B cell (primary cell): Measurements from ENCODE around the gene TMEM233. TPM values are rescaled to one million over a fixed set of nuclear protein-coding genes. Genes with fewer than 3 reads are reported as not detected.

Experiments
- ATAC-seq: fragments of 200-7000 bp; cut with Tn5 transposase; one replicate; pipeline ENCODE4 v1.10.0; 2021; ENCODE audit warnings: low read depth, mild to moderate bottlenecking, moderate number of reproducible peaks, moderate library complexity
- CTCF ChIA-PET: fragments of 350-600 bp; sonication (Branson Sonifier 250); formaldehyde crosslinking; loops from one replicate; lab custom pipeline; 2021; ENCODE audit warnings: antibody characterized with exemption, inconsistent platforms; lab: Charles Lee
- POLR2A ChIA-PET: fragments of 350-600 bp; sonication (Branson Sonifier 250); formaldehyde crosslinking; loops from one replicate; lab custom pipeline; 2021; ENCODE audit warnings: antibody characterized with exemption; lab: Charles Lee
- DNase-seq: peaks from one replicate; pipeline ENCODE4 v3.0.0; 2013
- H2AFZ ChIP-seq: 2 replicates; pipeline ENCODE4 v1.6.1; 2012; ENCODE audit warnings: mild to moderate bottlenecking, low read depth, low read length; ENCODE audit not compliant: insufficient read depth, poor library complexity, severe bottlenecking
- H3K27ac ChIP-seq, 2 donors: 1 replicate in 1 of 2; 2 replicates in 1 of 2; pipeline ENCODE4 v1.5.1; 2012 to 2013; ENCODE audit warnings: low read length in 2 of 2, mild to moderate bottlenecking in 2 of 2, moderate library complexity in 1 of 2
- H3K27me3 ChIP-seq, 4 experiments: fragments of 200-600 bp in 1 of 4; sonication (generic) in 1 of 4; replicated peaks in 1 of 4; 1 replicate in 2 of 4; 2 replicates in 2 of 4; pipeline versions ENCODE4 v1.6.1 to v1.7.0; 2013 to 2016; ENCODE audit warnings: low read length in 3 of 4, mild to moderate bottlenecking in 2 of 4, mixed read lengths in 1 of 4, moderate library complexity in 1 of 4; ENCODE audit not compliant: insufficient read depth in 4 of 4, control insufficient read depth in 3 of 4; ENCODE audit errors: control extremely low read depth in 1 of 4
- H3K36me3 ChIP-seq, 2 experiments: replicated peaks in 1 of 2; 1 replicate in 1 of 2; 2 replicates in 1 of 2; pipeline versions ENCODE4 v1.6.1 to v1.7.1; 2013; ENCODE audit warnings: low read length in 1 of 2; ENCODE audit not compliant: insufficient read depth in 2 of 2, control insufficient read depth in 1 of 2; ENCODE audit errors: control extremely low read depth in 1 of 2, extremely low read depth in 1 of 2
- H3K4me1 ChIP-seq, 2 donors: fragments of 200-600 bp in 1 of 2; sonication (generic) in 1 of 2; 1 replicate in 1 of 2; 2 replicates in 1 of 2; pipeline versions ENCODE4 v1.5.1 to v1.6.1; 2013 to 2017; ENCODE audit warnings: low read length in 2 of 2; ENCODE audit not compliant: control insufficient read depth in 2 of 2, insufficient read depth in 2 of 2
- H3K4me2 ChIP-seq: replicated peaks from 2 replicates; pipeline ENCODE3; 2012; ENCODE audit warnings: mild to moderate bottlenecking, low read depth, low read length; ENCODE audit not compliant: poor library complexity, severe bottlenecking
- H3K4me3 ChIP-seq, 5 experiments: fragments of 200-600 bp in 1 of 5; sonication (generic) in 1 of 5; 1 replicate in 3 of 5; 2 replicates in 2 of 5; pipeline versions ENCODE4 v1.5.1 to v1.7.0; 2011 to 2016; ENCODE audit warnings: low read length in 4 of 5, mild to moderate bottlenecking in 4 of 5, low read depth in 2 of 5, control low read depth in 1 of 5, moderate library complexity in 1 of 5; ENCODE audit not compliant: insufficient read depth in 1 of 5; ENCODE audit errors: control extremely low read depth in 1 of 5, extremely low read depth in 1 of 5
- H3K79me2 ChIP-seq: fragments of 200-600 bp; sonication (generic); one replicate; pipeline ENCODE4 v1.6.0; 2016; ENCODE audit warnings: low read length; ENCODE audit not compliant: control insufficient read depth, insufficient read depth
- H3K9ac ChIP-seq: fragments of 200-600 bp; sonication (generic); 2 replicates; pipeline ENCODE4 v1.6.1; 2017; ENCODE audit warnings: mild to moderate bottlenecking, low read length, moderate library complexity
- H3K9me3 ChIP-seq, 3 donors: one replicate each; pipeline versions ENCODE4 v1.6.1 to v1.7.1; 2013; ENCODE audit warnings: low read length in 2 of 3; ENCODE audit not compliant: control insufficient read depth in 2 of 3, insufficient read depth in 1 of 3; ENCODE audit errors: control extremely low read depth in 1 of 3
- H4K20me1 ChIP-seq: 2 replicates; pipeline ENCODE4 v1.6.0; 2012; ENCODE audit warnings: mild to moderate bottlenecking, low read length; ENCODE audit not compliant: insufficient read depth, control insufficient read depth, poor library complexity, severe bottlenecking
- H3K27ac Mint-ChIP-seq: one replicate; pipeline ENCODE4 v1.8.0; 2021; ENCODE audit warnings: mixed read lengths
- H3K27me3 Mint-ChIP-seq: one replicate; pipeline ENCODE4 v1.8.0; 2021; ENCODE audit warnings: mixed read lengths
- H3K4me1 Mint-ChIP-seq: one replicate; pipeline ENCODE4 v1.8.0; 2021; ENCODE audit warnings: mixed read lengths
- H3K4me3 Mint-ChIP-seq: one replicate; pipeline ENCODE4 v1.8.0; 2021; ENCODE audit warnings: mixed read lengths
- H3K9me3 Mint-ChIP-seq: one replicate; pipeline ENCODE4 v1.8.0; 2022; ENCODE audit warnings: mixed read lengths; ENCODE audit not compliant: insufficient read depth
- CTCF ChIP-seq: fragments of 200-600 bp; IDR thresholded peaks from one replicate; pipeline ENCODE4 v1.8.0; 2022; ENCODE audit warnings: antibody characterized with exemption, mild to moderate bottlenecking
- EZH2 ChIP-seq: IDR thresholded peaks from 2 replicates; pipeline ENCODE4 v1.6.1; 2012; ENCODE audit warnings: borderline replicate concordance, low read depth, mild to moderate bottlenecking, moderate library complexity, low read length; ENCODE audit not compliant: insufficient read depth, poor library complexity, severe bottlenecking
- WGBS: methylation state at CpG from one replicate; pipeline ENCODE4 v1.1.5; 2013; ENCODE audit warnings: missing lambda C conversion rate; ENCODE audit not compliant: insufficient coverage; 5-methylcytosine and 5-hydroxymethylcytosine counted together
- intact Hi-C: fragments of 100-400 bp; cut with micrococcal nuclease; formaldehyde crosslinking; loops from one replicate; pipeline ENCODE4 v1.10.0; 2022
- polyA plus RNA-seq: library from polyadenylated mRNA; depleted of rRNA; stranded (reverse); fragments of >200 nt; gene quantifications from 2 replicates; pipeline ENCODE4 v1.2.3, GENCODE V29; 2012
- total RNA-seq, 2 donors: library from RNA; stranded (reverse); fragments of 120-200 nt in 1 of 2; gene quantifications; 1 replicate in 1 of 2; 2 replicates in 1 of 2; pipeline versions ENCODE4 v1.2.3 to v1.2.4, GENCODE V29; 2013 to 2022

Gene TMEM233
- total and polyA plus RNA-seq, 2 donors (not counting 1 experiment from before 2014, with no cell fraction given): not detected

DNA sequence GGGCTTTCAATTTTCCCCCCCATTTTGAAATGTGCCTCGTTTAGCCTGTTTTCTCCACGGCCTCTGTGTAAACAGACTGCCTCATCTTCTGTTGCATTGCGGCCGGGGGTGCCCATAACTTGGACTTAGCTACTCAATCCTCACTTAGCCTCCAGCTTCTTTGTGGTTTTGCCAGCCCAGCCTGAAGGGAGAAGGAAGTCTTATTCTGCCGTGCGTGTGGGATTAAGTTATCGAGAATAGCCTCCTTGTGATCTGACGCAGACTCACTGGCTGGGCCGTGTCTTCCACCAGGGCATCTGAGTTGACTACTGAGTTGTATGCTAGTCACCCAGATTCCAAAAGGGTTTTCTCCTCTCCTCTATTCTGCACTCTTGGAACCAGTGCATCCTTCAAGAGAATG is 82.4 kb downstream of the TMEM233 start:
- Histone ChIP-seq H3K79me2 (no peaks in the 10 kb centered on the region), H3K4me2 (no peak overlapping the region), H3K27me3 (no peaks in the 10 kb centered on the region), H3K4me1 (no peaks in the 10 kb centered on the region), H3K9me3 (no peaks in the 10 kb centered on the region), H3K36me3 (peaks cover 14 to 98% of the 10 kb centered on the region in 2 experiments), H3K9ac (no peak overlapping the region), H3K27ac (no peak overlapping the region), H3K4me3 (no peak overlapping the region), H2AFZ (no peak overlapping the region), H4K20me1 (no peaks in the 10 kb centered on the region)
- no peak overlapping the region for H3K4me3 Mint-ChIP-seq
- no peaks in the 10 kb centered on the region for H3K9me3 Mint-ChIP-seq
- TF ChIP-seq EZH2 (no peak), CTCF (no peak)
- CTCF ChIA-PET: interaction anchor here (0.8 to 1.4 kb wide), 3 partner anchors 9 to 18 kb away, joined by 3 to 4 read pairs (median 3); partner anchors contain the start of gene PRKAB1
- ATAC-seq: no peak
- no peaks in the 10 kb centered on the region for H3K27me3 Mint-ChIP-seq
- no peak for DNase-seq
- POLR2A ChIA-PET: no interaction called here
- intact Hi-C loops: no loop called here
- H3K4me1 Mint-ChIP-seq: peaks cover 25% of the 10 kb centered on the region
- 96% methylated on average over 4 of the region's 9 CpGs for WGBS
- no peak overlapping the region for H3K27ac Mint-ChIP-seq

- Histone ChIP-seq H3K79me2 (no peaks in the 10 kb centered on the region), H3K36me3 (peaks cover 11 to 98% of the 10 kb centered on the region in 2 experiments), H3K4me1 (peaks cover 2 to 5% of the 10 kb centered on the region in 2 donors), H3K4me2 (no peak overlapping the region), H2AFZ (no peak overlapping the region), H3K9ac (no peak overlapping the region), H3K4me3 (no peak overlapping the region), H3K27ac (no peak overlapping the region), H4K20me1 (no peaks in the 10 kb centered on the region), H3K9me3 (no peaks in the 10 kb centered on the region), H3K27me3 (no peaks in the 10 kb centered on the region)
- Mint-ChIP-seq H3K27ac (no peak overlapping the region), H3K4me1 (peaks cover 25% of the 10 kb centered on the region), H3K9me3 (no peaks in the 10 kb centered on the region), H3K27me3 (no peaks in the 10 kb centered on the region), H3K4me3 (no peak overlapping the region)
- ChIA-PET CTCF (interaction anchor here (1.0 to 1.4 kb wide), 2 partner anchors 9 to 12 kb away, joined by 3 to 4 read pairs; partner anchors contain the start of gene PRKAB1), POLR2A (interaction anchor here (1.3 kb wide), 1 partner anchor 8 kb away, joined by 4 read pairs; the partner anchor contains the start of gene PRKAB1)
- ATAC-seq (no peak), DNase-seq (no peak)
- TF ChIP-seq EZH2: no peak
- no peak for TF ChIP-seq CTCF
- 96% methylated on average over 12 of the region's 13 CpGs for WGBS
- intact Hi-C loops: no loop called here
Measured at GRCh38 chr12:119676573-119676972, 83.0 kb downstream of the TMEM233 start.
